ENCODE results near the gene COL16A1.

The COL16A1 gene

DNA sequence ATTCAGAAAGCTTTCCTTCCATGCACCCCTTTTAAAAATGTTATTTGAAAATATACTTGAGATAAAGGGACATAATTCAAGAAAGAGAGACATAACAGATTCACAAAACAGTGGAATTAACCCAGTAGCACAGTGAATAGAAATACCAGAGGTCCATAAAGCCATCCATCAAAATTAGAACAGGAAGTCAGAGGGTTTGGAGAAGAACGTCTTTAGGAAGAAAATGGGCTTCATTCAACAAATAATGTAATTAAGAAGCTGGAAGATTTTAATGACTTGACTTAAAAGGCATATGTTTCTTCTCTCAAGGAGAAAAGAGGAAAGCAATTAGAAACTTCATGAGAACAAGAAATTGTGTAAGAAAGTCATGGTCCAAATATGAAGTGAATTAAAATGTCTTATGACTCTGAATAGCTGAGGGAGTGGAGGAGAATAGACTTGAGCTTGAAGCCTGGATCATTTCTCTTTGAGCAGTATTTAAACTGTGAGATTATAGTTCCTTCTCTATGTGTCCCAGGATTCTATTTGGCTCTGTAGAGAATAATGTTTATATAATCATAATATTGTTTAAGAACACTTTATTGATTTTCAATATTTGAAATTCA, 94.2 kb downstream of the COL16A1 start:
- Histone ChIP-seq H3K36me3 (ENCODE audit: control insufficient read depth, insufficient read depth, low read length) (no peaks in the 10 kb centered on the region), H3K9me3 (ENCODE audit: control insufficient read depth, low read length) (no peaks in the 10 kb centered on the region), H2AFZ (no peak overlapping the region), H3K4me1 (no peaks in the 10 kb centered on the region), H3K27ac (no peak overlapping the region), H3K79me2 (no peaks in the 10 kb centered on the region), H3K4me3 (ENCODE audit: low read depth, low read length) (no peak overlapping the region), H3K4me2 (ENCODE audit: low read length) (no peak overlapping the region), H3K9ac (no peak overlapping the region), H3K27me3 (ENCODE audit: control insufficient read depth, insufficient read depth, low read length) (no peaks in the 10 kb centered on the region)
- TF ChIP-seq, protein P1, sequence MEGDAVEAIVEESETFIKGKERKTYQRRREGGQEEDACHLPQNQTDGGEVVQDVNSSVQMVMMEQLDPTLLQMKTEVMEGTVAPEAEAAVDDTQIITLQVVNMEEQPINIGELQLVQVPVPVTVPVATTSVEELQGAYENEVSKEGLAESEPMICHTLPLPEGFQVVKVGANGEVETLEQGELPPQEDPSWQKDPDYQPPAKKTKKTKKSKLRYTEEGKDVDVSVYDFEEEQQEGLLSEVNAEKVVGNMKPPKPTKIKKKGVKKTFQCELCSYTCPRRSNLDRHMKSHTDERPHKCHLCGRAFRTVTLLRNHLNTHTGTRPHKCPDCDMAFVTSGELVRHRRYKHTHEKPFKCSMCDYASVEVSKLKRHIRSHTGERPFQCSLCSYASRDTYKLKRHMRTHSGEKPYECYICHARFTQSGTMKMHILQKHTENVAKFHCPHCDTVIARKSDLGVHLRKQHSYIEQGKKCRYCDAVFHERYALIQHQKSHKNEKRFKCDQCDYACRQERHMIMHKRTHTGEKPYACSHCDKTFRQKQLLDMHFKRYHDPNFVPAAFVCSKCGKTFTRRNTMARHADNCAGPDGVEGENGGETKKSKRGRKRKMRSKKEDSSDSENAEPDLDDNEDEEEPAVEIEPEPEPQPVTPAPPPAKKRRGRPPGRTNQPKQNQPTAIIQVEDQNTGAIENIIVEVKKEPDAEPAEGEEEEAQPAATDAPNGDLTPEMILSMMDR (IDR thresholded peaks at IDR 0.05): no peak

DNA sequence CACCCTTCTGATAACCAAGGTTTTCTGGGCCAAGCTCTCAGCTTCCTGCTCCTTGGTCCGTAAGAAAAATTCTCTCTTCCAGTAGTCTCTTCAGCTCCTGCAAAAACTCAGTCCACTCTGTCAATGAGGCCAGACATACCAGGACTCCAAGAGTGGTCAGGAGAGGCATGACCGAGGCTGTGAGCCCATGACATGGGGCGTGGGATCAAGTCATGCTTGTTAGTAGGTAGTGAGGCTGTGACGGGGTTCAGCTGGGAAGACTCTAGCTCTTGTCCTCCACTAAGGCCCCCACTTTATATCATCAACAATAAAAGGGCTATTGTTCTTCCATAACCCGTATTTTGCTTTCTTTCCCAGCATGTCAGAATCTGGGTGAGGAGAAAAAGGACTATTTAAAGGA, 96.5 kb downstream of the COL16A1 start:
- Histone ChIP-seq H3K4me2 (ENCODE audit: low read length) (no peak overlapping the region), H3K4me1 (no peaks in the 10 kb centered on the region), H3K4me3 (ENCODE audit: low read depth, low read length) (no peak overlapping the region), H3K36me3 (ENCODE audit: control insufficient read depth, insufficient read depth, low read length) (no peaks in the 10 kb centered on the region), H3K79me2 (no peaks in the 10 kb centered on the region), H2AFZ (no peak overlapping the region), H3K9me3 (ENCODE audit: control insufficient read depth, low read length) (no peaks in the 10 kb centered on the region), H3K9ac (no peak overlapping the region), H3K27me3 (ENCODE audit: control insufficient read depth, insufficient read depth, low read length) (no peaks in the 10 kb centered on the region), H3K27ac (no peak overlapping the region)
- TF ChIP-seq, protein P1 (IDR thresholded peaks at IDR 0.05): no peak

DNA sequence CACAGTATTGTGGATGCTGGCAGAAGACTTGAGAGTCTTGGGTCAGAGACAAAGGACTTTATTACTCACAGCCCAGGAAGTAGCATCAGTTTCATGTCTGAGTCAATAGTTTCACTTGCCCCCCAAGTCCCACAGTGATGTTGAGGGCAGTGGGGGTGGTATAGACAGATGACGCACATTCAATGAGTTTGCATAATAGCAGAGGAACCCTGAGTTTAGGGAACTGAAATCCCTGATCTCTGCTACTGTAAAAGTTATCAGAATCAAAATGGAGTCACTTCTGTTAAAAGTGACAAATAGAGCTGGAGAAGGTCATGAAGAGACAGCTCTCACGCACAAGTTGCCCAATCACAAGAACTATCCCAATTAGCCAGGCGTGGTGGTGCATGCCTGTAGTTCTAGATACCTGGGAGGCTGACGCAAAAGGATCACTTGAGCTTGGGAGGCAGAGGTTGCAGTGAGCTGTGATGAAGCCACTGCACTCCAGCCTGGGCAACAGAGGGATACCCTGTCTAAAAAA, 97.8 kb downstream of the COL16A1 start:
- no peaks in the 10 kb centered on the region for H3K36me3 ChIP-seq (ENCODE audit: control insufficient read depth, insufficient read depth, low read length)
- no peak overlapping the region for H2AFZ ChIP-seq
- H3K4me3 ChIP-seq (ENCODE audit: low read depth, low read length): no peak overlapping the region
- no peak overlapping the region for H3K27ac ChIP-seq
- TF ChIP-seq, protein P1 (IDR thresholded peaks at IDR 0.05): no peak
- H3K9ac ChIP-seq: no peak overlapping the region
- no peaks in the 10 kb centered on the region for H3K4me1 ChIP-seq
- H3K27me3 ChIP-seq (ENCODE audit: control insufficient read depth, insufficient read depth, low read length): no peaks in the 10 kb centered on the region
- no peaks in the 10 kb centered on the region for H3K79me2 ChIP-seq
- H3K4me2 ChIP-seq (ENCODE audit: low read length): no peak overlapping the region
- H3K9me3 ChIP-seq (ENCODE audit: control insufficient read depth, low read length): no peaks in the 10 kb centered on the region
